Esophagus squamous epithelium (tissue), 5 donors: Measurements from ENCODE around the gene WAPL. TPM values are rescaled to one million over a fixed set of nuclear protein-coding genes. Genes with fewer than 3 reads are reported as not detected.
"Not testable (repeated sequence)": the region's sequence is repeated elsewhere in the genome, so short reads cannot be mapped to it uniquely, and the experiment has no call there.

Source experiments
- DNase-seq: peaks from one replicate; lab custom pipeline; 2025; lab: John Stamatoyannopoulos, UW
- H3K27ac ChIP-seq, 4 donors: fragments of 200-600 bp; sonication (generic); one replicate each; pipeline ENCODE4 v1.5.1; 2016 to 2019; ENCODE audit warnings: mild to moderate bottlenecking in 1 of 4
- H3K27me3 ChIP-seq, 4 donors: fragments of 200-600 bp; sonication (generic); 1 replicate in 3 of 4; 2 replicates in 1 of 4; pipeline versions ENCODE4 v1.5.1 to v1.6.0; 2017 to 2021; ENCODE audit warnings: antibody characterized with exemption in 1 of 4
- H3K36me3 ChIP-seq, 3 donors: fragments of 200-600 bp; sonication (generic); one replicate each; pipeline ENCODE4 v1.5.1; 2016 to 2019
- H3K4me1 ChIP-seq, 3 donors: fragments of 200-600 bp; sonication (generic); one replicate each; pipeline ENCODE4 v1.5.1; 2017 to 2019
- H3K4me3 ChIP-seq, 4 donors: fragments of 200-600 bp; sonication (generic); 1 replicate in 3 of 4; 2 replicates in 1 of 4; pipeline ENCODE4 v1.5.1; 2016 to 2019; ENCODE audit warnings: mild to moderate bottlenecking in 2 of 4, moderate library complexity in 1 of 4
- H3K9me3 ChIP-seq, 3 donors: fragments of 200-600 bp; sonication (generic); one replicate each; pipeline ENCODE4 v1.5.1; 2016 to 2019
- POLR2A ChIP-seq, 4 donors: fragments of 450-650 bp; IDR thresholded peaks; one replicate each; pipeline ENCODE4 v1.6.1; 2017; ENCODE audit warnings: antibody characterized with exemption in 4 of 4, mild to moderate bottlenecking in 4 of 4, moderate library complexity in 3 of 4
- WGBS, 2 donors: methylation state at CpG; one replicate each; pipeline ENCODE4 v1.1.5; 2018; 5-methylcytosine and 5-hydroxymethylcytosine counted together
- intact Hi-C: fragments of 100-400 bp; cut with DNase I; formaldehyde crosslinking; loops from one replicate; pipeline ENCODE4 v1.15.0; 2022
- total RNA-seq, 4 donors: library from RNA; depleted of rRNA; stranded (reverse); fragments of >200 nt; gene quantifications; one replicate each; pipeline ENCODE4 v1.1.0, GENCODE V29; 2016
- TF ChIP-seq, protein P1 (sequence below), 6 experiments: fragments of 450-650 bp in 4 of 6; fragments of 200-600 bp in 2 of 6; sonication (generic) in 2 of 6; IDR thresholded peaks; one replicate each; pipeline ENCODE4 v1.5.1; 2016 to 2019; ENCODE audit warnings: antibody characterized with exemption in 6 of 6, mild to moderate bottlenecking in 4 of 6, moderate library complexity in 4 of 6
- donor health status: DM: yes; HTN: yes; CAD: no.

Gene WAPL, protein sequence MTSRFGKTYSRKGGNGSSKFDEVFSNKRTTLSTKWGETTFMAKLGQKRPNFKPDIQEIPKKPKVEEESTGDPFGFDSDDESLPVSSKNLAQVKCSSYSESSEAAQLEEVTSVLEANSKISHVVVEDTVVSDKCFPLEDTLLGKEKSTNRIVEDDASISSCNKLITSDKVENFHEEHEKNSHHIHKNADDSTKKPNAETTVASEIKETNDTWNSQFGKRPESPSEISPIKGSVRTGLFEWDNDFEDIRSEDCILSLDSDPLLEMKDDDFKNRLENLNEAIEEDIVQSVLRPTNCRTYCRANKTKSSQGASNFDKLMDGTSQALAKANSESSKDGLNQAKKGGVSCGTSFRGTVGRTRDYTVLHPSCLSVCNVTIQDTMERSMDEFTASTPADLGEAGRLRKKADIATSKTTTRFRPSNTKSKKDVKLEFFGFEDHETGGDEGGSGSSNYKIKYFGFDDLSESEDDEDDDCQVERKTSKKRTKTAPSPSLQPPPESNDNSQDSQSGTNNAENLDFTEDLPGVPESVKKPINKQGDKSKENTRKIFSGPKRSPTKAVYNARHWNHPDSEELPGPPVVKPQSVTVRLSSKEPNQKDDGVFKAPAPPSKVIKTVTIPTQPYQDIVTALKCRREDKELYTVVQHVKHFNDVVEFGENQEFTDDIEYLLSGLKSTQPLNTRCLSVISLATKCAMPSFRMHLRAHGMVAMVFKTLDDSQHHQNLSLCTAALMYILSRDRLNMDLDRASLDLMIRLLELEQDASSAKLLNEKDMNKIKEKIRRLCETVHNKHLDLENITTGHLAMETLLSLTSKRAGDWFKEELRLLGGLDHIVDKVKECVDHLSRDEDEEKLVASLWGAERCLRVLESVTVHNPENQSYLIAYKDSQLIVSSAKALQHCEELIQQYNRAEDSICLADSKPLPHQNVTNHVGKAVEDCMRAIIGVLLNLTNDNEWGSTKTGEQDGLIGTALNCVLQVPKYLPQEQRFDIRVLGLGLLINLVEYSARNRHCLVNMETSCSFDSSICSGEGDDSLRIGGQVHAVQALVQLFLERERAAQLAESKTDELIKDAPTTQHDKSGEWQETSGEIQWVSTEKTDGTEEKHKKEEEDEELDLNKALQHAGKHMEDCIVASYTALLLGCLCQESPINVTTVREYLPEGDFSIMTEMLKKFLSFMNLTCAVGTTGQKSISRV (N-terminal part only)
- total RNA-seq = 10 to 100 TPM; 21.4 to 44.4 (median 28.2) TPM

DNA sequence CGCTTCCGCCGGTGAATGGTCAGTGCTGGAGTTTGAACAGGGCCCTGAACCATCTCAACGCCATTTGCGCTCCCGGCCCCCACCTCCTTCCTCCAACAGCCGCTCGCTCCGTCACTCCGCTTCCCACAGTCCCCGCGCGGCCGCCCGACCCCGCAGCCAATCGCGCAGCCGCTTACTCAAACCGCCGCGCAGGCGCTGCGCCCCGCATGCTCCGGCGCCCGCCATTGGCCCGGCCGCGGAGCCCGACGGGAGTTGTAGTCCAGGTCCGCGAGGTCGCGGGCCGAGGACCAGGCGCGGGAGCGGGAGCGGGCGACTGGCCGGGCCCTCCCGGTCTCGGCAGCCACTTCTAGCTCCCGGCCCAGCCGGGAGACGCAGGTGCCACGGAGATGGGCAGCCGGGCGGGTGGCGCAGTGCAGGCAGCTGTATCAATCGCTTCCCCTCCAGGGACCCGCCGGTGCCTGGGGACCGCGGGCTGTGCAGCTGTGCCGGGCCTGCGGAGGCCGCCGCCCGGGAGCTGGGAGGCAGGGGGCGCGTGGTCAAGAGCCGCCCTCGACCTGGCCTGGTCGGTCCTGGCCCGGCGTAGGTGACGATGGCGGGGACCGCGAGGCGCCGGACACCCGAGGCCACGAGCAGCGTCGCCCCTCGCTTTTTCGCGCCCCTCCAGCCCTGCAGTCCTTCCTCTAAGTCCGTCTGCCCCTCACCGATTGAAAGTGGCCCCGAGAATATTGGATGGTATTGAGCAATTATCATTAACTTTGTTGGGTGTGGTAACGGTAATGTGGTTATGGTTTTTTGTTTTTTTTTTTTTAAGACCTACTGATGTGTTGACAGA, at the start of gene WAPL:
WAPL (minus strand) TSS at position 115 of the 832 bp plus-strand sequence. CDS start 3,723 bp downstream, outside the sequence.
- TF ChIP-seq, protein P1, sequence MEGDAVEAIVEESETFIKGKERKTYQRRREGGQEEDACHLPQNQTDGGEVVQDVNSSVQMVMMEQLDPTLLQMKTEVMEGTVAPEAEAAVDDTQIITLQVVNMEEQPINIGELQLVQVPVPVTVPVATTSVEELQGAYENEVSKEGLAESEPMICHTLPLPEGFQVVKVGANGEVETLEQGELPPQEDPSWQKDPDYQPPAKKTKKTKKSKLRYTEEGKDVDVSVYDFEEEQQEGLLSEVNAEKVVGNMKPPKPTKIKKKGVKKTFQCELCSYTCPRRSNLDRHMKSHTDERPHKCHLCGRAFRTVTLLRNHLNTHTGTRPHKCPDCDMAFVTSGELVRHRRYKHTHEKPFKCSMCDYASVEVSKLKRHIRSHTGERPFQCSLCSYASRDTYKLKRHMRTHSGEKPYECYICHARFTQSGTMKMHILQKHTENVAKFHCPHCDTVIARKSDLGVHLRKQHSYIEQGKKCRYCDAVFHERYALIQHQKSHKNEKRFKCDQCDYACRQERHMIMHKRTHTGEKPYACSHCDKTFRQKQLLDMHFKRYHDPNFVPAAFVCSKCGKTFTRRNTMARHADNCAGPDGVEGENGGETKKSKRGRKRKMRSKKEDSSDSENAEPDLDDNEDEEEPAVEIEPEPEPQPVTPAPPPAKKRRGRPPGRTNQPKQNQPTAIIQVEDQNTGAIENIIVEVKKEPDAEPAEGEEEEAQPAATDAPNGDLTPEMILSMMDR (IDR thresholded peaks at IDR 0.05) = peak in 1 of 6 experiments; percentile 26
- TF ChIP-seq POLR2A (IDR thresholded peaks at IDR 0.05) = peak in 3 of 4 donors; percentile 68 to 90 (median 87)
- Histone ChIP-seq H3K4me1 (peaks cover 0 to 61% (median 29%) of the 10 kb centered on the region in 3 donors), H3K36me3 (peaks cover 0 to 16% (median 0%) of the 10 kb centered on the region in 3 donors), H3K27me3 (no peaks in the 10 kb centered on the region), H3K27ac (peak within 1 kb of the TSS; percentile 96 to 99 (median 98)), H3K9me3 (no peaks in the 10 kb centered on the region), H3K4me3 (peak within 1 kb of the TSS; percentile 78 to 98 (median 90))
- DNase-seq = peak; percentile 60
- intact Hi-C loops = no loop called here
- 0 to 1% methylated on average over 21 to 22 of the region's 87 CpGs for WGBS, 2 donors

DNA sequence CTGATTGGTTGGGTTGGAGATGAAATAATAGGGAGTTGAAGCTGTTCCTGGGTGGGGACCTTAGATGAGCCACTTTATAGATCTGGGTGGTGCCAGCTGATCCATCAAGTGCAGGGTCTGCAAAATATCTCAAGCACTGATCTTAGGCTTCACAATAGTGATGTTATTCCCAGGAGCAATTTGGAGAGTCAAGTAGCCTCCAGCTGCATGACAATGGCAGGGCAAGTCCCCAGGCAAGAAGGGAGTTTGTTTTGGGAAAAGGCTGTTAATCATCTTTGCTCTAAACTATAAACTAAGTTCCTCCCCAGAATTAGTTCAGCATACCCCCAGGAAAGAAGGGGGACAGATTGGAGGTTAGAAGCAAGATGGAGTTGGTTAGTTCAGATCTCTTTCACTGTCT, 47.7 kb upstream of the WAPL start:
- TF ChIP-seq, protein P1 (IDR thresholded peaks at IDR 0.05) = no peak
- no peak for TF ChIP-seq POLR2A (IDR thresholded peaks at IDR 0.05)
- Histone ChIP-seq H3K9me3 (peaks cover 0 to 10% (median 5%) of the 10 kb centered on the region in 3 donors), H3K4me1 (no peaks in the 10 kb centered on the region), H3K27me3 (no peaks in the 10 kb centered on the region), H3K27ac (no peak overlapping the region), H3K36me3 (no peaks in the 10 kb centered on the region), H3K4me3 (no peak overlapping the region)
- intact Hi-C loops = no loop called here
- no peak for DNase-seq

DNA sequence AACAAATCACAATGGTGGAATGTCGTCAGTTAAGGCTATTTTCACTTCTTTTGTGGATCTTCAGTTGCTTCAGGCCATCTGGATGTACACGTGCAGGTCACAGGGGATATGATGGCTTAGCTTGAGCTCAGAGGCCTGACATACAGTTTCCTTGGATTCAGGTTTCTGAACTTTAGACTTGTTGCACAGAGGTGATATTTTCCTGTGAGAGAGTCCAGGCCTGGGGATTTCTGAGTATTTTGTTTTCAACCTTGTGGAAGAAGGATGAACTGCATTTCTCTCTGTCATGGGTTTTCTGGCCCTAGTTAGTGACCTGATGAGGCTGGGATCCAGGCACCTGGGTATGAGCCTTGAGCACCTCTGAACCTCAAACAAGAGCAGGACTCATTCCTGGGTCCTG, 44.9 kb upstream of the WAPL start:
- H3K4me1 ChIP-seq, H3K27ac ChIP-seq, intact Hi-C loops, H3K4me3 ChIP-seq, H3K36me3 ChIP-seq, DNase-seq, H3K27me3 ChIP-seq, H3K9me3 ChIP-seq: not testable (repeated sequence)
- WGBS, 2 donors = 38 to 46% methylated on average over 1 to 2 of the region's 2 CpGs

DNA sequence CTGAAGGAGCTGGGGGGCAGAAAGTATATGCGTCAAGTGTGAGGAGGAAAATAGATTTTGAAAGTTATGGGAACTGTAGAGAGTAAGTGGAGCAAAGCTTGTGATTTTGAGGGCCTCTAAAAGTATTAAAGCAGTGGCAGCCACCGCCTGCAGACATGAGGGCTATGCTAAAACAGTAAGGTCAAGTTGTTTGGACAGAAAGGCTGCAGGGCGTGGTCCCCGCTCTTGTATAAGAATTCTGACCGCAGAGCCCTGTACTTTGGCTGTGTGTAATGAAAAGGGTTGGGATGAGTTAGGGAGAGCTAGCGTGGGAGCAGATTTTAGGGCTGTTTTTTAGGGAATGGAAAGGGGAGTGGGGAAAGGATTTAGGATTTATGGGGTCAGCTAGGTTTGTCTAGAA, 41.7 kb upstream of the WAPL start:
- H3K36me3 ChIP-seq, H3K9me3 ChIP-seq, H3K4me3 ChIP-seq, DNase-seq, H3K4me1 ChIP-seq, H3K27ac ChIP-seq, H3K27me3 ChIP-seq, intact Hi-C loops: not testable (repeated sequence)
- WGBS, 2 donors = 57 to 77% methylated on average over 6 of the region's 6 CpGs

DNA sequence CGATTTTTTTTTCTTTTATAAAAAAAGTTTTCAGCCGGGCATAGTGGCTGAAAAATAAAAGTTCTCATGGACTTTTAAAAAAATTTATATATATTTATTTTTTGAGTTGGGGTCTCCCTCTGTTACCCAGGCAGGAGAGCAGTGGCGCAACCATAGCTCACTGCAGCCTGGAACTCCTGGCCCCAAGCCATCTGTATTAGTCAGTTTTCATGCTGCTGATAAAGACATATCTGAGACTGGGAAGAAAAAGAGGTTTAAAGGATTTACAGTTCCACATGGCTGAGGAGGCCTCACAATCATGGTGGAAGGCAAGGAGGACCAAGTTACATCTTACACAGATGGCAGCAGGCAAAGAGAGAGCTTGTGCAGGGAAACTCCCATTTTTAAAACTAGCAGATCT, 37.1 kb upstream of the WAPL start:
- H3K4me1 ChIP-seq = peaks cover 0 to 10% (median 0%) of the 10 kb centered on the region in 3 donors
- H3K27ac ChIP-seq, H3K9me3 ChIP-seq, H3K4me3 ChIP-seq, H3K36me3 ChIP-seq, DNase-seq, intact Hi-C loops, H3K27me3 ChIP-seq: not testable (repeated sequence)
- 65 to 80% methylated on average over 3 of the region's 3 CpGs for WGBS, 2 donors
